ENCODE measurements around the gene ARMC5.

GRCh38 chr16:31466381-31466841 is 7.1 kb downstream of the ARMC5 start:
- TF ChIP-seq CTCF (conservative IDR thresholded peaks at IDR 0.05) (no peak), EZH2 (IDR thresholded peaks at IDR 0.05; ENCODE audit: low read depth) (no peak)
